SK-N-SH (cell line): ENCODE results near the gene ZNF143.

Source experiments
- FOXM1 ChIP-seq: IDR thresholded peaks from 2 replicates; pipeline ENCODE4 v1.4.0; 2012; ENCODE audit warnings: low read depth, mild to moderate bottlenecking
- NFIC ChIP-seq: IDR thresholded peaks from 2 replicates; pipeline ENCODE4 v1.4.0; 2012; ENCODE audit warnings: borderline replicate concordance
- NRF1 ChIP-seq: IDR thresholded peaks from 2 replicates; pipeline ENCODE4 v1.6.1; 2012; ENCODE audit warnings: low read depth, mild to moderate bottlenecking, low read length
- POLR2AphosphoS5 ChIP-seq: IDR thresholded peaks from 2 replicates; pipeline ENCODE4 v1.6.1; 2012; ENCODE audit warnings: low read depth, low read length
- RXRA ChIP-seq: IDR thresholded peaks from 2 replicates; pipeline ENCODE4 v1.4.0; 2012; ENCODE audit warnings: low read depth, mild to moderate bottlenecking, borderline replicate concordance
- TAF1 ChIP-seq: IDR thresholded peaks from 2 replicates; pipeline ENCODE4 v1.6.1; 2012; ENCODE audit warnings: low read depth, mild to moderate bottlenecking, low read length, moderate library complexity, borderline replicate concordance
- TF ChIP-seq, protein P1 (sequence below): fragments of 200-600 bp; sonication (generic); IDR thresholded peaks from 2 replicates; pipeline ENCODE4 v1.6.1; 2017; ENCODE audit warnings: antibody characterized with exemption, mild to moderate bottlenecking, moderate library complexity
- TF ChIP-seq, protein P2 (sequence below): fragments of 150-350 bp; IDR thresholded peaks from 2 replicates; pipeline ENCODE4 v1.6.1; 2017; ENCODE audit warnings: antibody characterized with exemption, low read length, low read depth, borderline replicate concordance

DNA sequence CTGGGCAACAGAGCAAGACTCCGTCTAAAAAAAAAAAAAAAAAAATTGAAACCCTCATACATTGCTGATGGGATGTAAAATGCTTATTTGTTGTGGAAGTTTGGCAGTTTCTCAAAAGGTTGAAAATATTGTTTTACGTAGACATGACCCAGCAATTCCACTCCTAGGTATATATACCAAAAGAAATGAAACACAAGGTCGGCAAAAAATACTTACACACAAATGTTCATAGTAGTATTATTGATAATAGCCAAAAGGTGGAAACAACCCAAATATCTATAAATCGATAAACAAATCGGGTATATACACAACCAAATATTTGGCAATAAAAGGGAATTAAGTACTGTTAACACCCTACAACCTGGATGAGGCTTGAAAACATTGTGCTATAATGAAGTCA, 5.1 kb upstream of the ZNF143 start:
- TF ChIP-seq TAF1, result no peak
- TF ChIP-seq POLR2AphosphoS5, result no peak
- TF ChIP-seq, protein P1, sequence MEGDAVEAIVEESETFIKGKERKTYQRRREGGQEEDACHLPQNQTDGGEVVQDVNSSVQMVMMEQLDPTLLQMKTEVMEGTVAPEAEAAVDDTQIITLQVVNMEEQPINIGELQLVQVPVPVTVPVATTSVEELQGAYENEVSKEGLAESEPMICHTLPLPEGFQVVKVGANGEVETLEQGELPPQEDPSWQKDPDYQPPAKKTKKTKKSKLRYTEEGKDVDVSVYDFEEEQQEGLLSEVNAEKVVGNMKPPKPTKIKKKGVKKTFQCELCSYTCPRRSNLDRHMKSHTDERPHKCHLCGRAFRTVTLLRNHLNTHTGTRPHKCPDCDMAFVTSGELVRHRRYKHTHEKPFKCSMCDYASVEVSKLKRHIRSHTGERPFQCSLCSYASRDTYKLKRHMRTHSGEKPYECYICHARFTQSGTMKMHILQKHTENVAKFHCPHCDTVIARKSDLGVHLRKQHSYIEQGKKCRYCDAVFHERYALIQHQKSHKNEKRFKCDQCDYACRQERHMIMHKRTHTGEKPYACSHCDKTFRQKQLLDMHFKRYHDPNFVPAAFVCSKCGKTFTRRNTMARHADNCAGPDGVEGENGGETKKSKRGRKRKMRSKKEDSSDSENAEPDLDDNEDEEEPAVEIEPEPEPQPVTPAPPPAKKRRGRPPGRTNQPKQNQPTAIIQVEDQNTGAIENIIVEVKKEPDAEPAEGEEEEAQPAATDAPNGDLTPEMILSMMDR, result no peak
- no peak for TF ChIP-seq NRF1
- no peak for TF ChIP-seq RXRA
- TF ChIP-seq NFIC, result no peak
- TF ChIP-seq, protein P2, sequence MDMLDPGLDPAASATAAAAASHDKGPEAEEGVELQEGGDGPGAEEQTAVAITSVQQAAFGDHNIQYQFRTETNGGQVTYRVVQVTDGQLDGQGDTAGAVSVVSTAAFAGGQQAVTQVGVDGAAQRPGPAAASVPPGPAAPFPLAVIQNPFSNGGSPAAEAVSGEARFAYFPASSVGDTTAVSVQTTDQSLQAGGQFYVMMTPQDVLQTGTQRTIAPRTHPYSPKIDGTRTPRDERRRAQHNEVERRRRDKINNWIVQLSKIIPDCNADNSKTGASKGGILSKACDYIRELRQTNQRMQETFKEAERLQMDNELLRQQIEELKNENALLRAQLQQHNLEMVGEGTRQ, result no peak
- no peak for TF ChIP-seq FOXM1
